Tibial nerve (tissue), 4 donors: ENCODE data around the gene FBXO2.

Experiments used
- CTCF ChIP-seq, 5 experiments: fragments of 200-600 bp in 3 of 5; fragments of 450-650 bp in 2 of 5; sonication (generic) in 3 of 5; IDR thresholded peaks; one replicate each; pipeline ENCODE4 v1.5.1; 2016 to 2019; ENCODE audit warnings: antibody characterized with exemption in 5 of 5, mild to moderate bottlenecking in 3 of 5, moderate library complexity in 2 of 5
- EP300 ChIP-seq, 2 donors: sonication (generic); formaldehyde crosslinking; IDR thresholded peaks; one replicate each; pipeline ENCODE4 v1.6.1; 2017; ENCODE audit warnings: antibody characterized with exemption in 2 of 2, mild to moderate bottlenecking in 1 of 2
- POLR2A ChIP-seq, 2 donors: fragments of 450-650 bp; IDR thresholded peaks; one replicate each; pipeline ENCODE4 v1.6.1; 2017; ENCODE audit warnings: antibody characterized with exemption in 2 of 2, mild to moderate bottlenecking in 2 of 2, moderate library complexity in 2 of 2

- no peak for TF ChIP-seq CTCF (IDR thresholded peaks at IDR 0.05)
- no peak for TF ChIP-seq POLR2A (IDR thresholded peaks at IDR 0.05)
- TF ChIP-seq EP300 (IDR thresholded peaks at IDR 0.05): no peak
These were observed 3.2 kb downstream of the FBXO2 start for GRCh38 chr1:11651017-11651416.
